H1 (cell line): ENCODE measurements around the gene GGCX. TPM values are rescaled to one million over a fixed set of nuclear protein-coding genes. Genes with fewer than 3 reads are reported as not detected.

Experiments used
- ASH2L ChIP-seq: fragments of 200-600, 300-600 bp; sonication (generic); IDR thresholded peaks from one replicate; pipeline ENCODE4 v1.7.1; 2017; ENCODE audit warnings: low read length
- CREB1 ChIP-seq: IDR thresholded peaks from 2 replicates; pipeline ENCODE4 v1.6.1; 2012; ENCODE audit warnings: inconsistent platforms
- GABPA ChIP-seq: IDR thresholded peaks from 2 replicates; pipeline ENCODE4 v1.6.1; 2011; ENCODE audit warnings: mild to moderate bottlenecking, low read length, moderate library complexity, borderline replicate concordance; ENCODE audit not compliant: insufficient read depth
- HDAC2 ChIP-seq, 2 experiments: fragments of 300-600 bp in 1 of 2; sonication (generic) in 1 of 2; IDR thresholded peaks; 2 replicates each; pipeline ENCODE4 v1.6.1; 2011 to 2012; ENCODE audit warnings: low read depth in 2 of 2, low read length in 2 of 2, mild to moderate bottlenecking in 2 of 2, moderate library complexity in 2 of 2, borderline replicate concordance in 1 of 2, inconsistent platforms in 1 of 2
- HDAC6 ChIP-seq: IDR thresholded peaks from one replicate; pipeline ENCODE4 v1.7.1; 2012; ENCODE audit warnings: low read depth, mild to moderate bottlenecking, inconsistent platforms, low read length, moderate library complexity
- NANOG ChIP-seq: IDR thresholded peaks from 2 replicates; pipeline ENCODE4 v1.6.1; 2011; ENCODE audit warnings: low read length, low read depth, mild to moderate bottlenecking, inconsistent platforms; ENCODE audit not compliant: insufficient read depth, poor library complexity, severe bottlenecking
- POLR2AphosphoS5 ChIP-seq: IDR thresholded peaks from 2 replicates; pipeline ENCODE4 v1.6.1; 2011; ENCODE audit warnings: low read depth, low read length
- POU5F1 ChIP-seq: IDR thresholded peaks from 2 replicates; pipeline ENCODE4 v1.6.1; 2011; ENCODE audit warnings: low read depth, mild to moderate bottlenecking, low read length, moderate library complexity
- RAD21 ChIP-seq, 2 experiments: IDR thresholded peaks in 1 of 2; conservative IDR thresholded peaks in 1 of 2; 2 replicates each; pipeline ENCODE4 v1.6.1; 2011; ENCODE audit warnings: low read depth in 2 of 2, low read length in 2 of 2, improper control_type of control experiment in 1 of 2, inconsistent platforms in 1 of 2, mild to moderate bottlenecking in 1 of 2, moderate library complexity in 1 of 2
- polyA plus RNA-seq, 7 experiments: library from polyadenylated mRNA; depleted of rRNA in 3 of 7; stranded (reverse) in 5 of 7; unstranded in 2 of 7; fragments of >200 nt in 5 of 7; fragments of 200-250 nt in 2 of 7; gene quantifications; 1 replicate in 5 of 7; 2 replicates in 1 of 7; 4 replicates in 1 of 7; pipeline versions ENCODE4 v1.2.1 to v1.2.3, GENCODE V29; 2011 to 2013; ENCODE audit warnings: missing spikeins in 2 of 7, mixed read lengths in 2 of 7
- total RNA-seq: library from RNA; stranded (reverse); fragmentation: NEBNext Ultra II Directional; extraction: Animal tissue kit (Norgen Biotek cat#: 25700); gene quantifications from 2 replicates; pipeline ENCODE4 v1.2.1, GENCODE V29; 2021
- TF ChIP-seq, protein P1 (sequence below): fragments of 300-600 bp; sonication (generic); IDR thresholded peaks from 2 replicates; pipeline ENCODE4 v1.7.1; 2012; ENCODE audit warnings: low read length, moderate library complexity, mild to moderate bottlenecking, inconsistent platforms; ENCODE audit not compliant: insufficient replicate concordance
- TF ChIP-seq, protein P2 (sequence below): IDR thresholded peaks from 2 replicates; pipeline ENCODE4 v1.6.1; 2012; ENCODE audit warnings: inconsistent platforms

Gene GGCX
- total and polyA plus RNA-seq, 2 of the 8 experiments (the other 6 are each of a cell fraction or from before 2014, with no cell fraction given): 29.4 to 33.8 TPM

DNA sequence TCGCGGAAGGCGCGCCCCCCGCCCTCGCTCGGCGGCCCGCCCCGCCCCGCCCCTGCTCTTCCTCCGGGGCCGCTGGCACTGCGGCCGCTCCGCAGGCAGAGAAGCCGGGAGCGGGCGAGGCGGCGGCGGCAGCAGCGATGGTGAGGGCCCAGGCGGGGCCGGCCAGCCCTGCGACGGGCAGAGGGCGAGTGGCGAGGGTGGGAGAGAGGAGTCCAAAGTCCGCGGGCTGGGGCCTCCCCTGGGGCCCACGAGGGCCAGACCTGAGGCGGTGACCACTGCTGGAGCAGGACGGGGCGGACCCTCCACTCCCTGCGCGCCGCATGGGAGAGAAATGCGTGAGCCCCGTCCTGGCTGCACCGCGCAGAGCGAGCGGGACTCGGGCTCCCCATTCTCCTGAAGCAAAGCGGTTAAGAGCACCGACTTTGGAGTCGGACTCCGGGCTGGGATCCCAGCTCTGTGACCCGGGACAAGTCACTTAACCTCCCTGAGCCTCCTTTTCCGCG, 23.1 kb upstream of the GGCX start, which contains the start of gene VAMP5 (continued):
- TF ChIP-seq, protein P1, sequence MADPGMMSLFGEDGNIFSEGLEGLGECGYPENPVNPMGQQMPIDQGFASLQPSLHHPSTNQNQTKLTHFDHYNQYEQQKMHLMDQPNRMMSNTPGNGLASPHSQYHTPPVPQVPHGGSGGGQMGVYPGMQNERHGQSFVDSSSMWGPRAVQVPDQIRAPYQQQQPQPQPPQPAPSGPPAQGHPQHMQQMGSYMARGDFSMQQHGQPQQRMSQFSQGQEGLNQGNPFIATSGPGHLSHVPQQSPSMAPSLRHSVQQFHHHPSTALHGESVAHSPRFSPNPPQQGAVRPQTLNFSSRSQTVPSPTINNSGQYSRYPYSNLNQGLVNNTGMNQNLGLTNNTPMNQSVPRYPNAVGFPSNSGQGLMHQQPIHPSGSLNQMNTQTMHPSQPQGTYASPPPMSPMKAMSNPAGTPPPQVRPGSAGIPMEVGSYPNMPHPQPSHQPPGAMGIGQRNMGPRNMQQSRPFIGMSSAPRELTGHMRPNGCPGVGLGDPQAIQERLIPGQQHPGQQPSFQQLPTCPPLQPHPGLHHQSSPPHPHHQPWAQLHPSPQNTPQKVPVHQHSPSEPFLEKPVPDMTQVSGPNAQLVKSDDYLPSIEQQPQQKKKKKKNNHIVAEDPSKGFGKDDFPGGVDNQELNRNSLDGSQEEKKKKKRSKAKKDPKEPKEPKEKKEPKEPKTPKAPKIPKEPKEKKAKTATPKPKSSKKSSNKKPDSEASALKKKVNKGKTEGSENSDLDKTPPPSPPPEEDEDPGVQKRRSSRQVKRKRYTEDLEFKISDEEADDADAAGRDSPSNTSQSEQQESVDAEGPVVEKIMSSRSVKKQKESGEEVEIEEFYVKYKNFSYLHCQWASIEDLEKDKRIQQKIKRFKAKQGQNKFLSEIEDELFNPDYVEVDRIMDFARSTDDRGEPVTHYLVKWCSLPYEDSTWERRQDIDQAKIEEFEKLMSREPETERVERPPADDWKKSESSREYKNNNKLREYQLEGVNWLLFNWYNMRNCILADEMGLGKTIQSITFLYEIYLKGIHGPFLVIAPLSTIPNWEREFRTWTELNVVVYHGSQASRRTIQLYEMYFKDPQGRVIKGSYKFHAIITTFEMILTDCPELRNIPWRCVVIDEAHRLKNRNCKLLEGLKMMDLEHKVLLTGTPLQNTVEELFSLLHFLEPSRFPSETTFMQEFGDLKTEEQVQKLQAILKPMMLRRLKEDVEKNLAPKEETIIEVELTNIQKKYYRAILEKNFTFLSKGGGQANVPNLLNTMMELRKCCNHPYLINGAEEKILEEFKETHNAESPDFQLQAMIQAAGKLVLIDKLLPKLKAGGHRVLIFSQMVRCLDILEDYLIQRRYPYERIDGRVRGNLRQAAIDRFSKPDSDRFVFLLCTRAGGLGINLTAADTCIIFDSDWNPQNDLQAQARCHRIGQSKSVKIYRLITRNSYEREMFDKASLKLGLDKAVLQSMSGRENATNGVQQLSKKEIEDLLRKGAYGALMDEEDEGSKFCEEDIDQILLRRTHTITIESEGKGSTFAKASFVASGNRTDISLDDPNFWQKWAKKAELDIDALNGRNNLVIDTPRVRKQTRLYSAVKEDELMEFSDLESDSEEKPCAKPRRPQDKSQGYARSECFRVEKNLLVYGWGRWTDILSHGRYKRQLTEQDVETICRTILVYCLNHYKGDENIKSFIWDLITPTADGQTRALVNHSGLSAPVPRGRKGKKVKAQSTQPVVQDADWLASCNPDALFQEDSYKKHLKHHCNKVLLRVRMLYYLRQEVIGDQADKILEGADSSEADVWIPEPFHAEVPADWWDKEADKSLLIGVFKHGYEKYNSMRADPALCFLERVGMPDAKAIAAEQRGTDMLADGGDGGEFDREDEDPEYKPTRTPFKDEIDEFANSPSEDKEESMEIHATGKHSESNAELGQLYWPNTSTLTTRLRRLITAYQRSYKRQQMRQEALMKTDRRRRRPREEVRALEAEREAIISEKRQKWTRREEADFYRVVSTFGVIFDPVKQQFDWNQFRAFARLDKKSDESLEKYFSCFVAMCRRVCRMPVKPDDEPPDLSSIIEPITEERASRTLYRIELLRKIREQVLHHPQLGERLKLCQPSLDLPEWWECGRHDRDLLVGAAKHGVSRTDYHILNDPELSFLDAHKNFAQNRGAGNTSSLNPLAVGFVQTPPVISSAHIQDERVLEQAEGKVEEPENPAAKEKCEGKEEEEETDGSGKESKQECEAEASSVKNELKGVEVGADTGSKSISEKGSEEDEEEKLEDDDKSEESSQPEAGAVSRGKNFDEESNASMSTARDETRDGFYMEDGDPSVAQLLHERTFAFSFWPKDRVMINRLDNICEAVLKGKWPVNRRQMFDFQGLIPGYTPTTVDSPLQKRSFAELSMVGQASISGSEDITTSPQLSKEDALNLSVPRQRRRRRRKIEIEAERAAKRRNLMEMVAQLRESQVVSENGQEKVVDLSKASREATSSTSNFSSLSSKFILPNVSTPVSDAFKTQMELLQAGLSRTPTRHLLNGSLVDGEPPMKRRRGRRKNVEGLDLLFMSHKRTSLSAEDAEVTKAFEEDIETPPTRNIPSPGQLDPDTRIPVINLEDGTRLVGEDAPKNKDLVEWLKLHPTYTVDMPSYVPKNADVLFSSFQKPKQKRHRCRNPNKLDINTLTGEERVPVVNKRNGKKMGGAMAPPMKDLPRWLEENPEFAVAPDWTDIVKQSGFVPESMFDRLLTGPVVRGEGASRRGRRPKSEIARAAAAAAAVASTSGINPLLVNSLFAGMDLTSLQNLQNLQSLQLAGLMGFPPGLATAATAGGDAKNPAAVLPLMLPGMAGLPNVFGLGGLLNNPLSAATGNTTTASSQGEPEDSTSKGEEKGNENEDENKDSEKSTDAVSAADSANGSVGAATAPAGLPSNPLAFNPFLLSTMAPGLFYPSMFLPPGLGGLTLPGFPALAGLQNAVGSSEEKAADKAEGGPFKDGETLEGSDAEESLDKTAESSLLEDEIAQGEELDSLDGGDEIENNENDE: no peak
- no peak for TF ChIP-seq HDAC2 (IDR thresholded peaks at IDR 0.05; ENCODE audit: borderline replicate concordance in 1 of 2, low read depth in 2 of 2, low read length in 2 of 2)
- no peak for TF ChIP-seq POLR2AphosphoS5
- TF ChIP-seq RAD21 (IDR thresholded peaks at IDR 0.05 in 1 of 2, conservative IDR thresholded peaks at IDR 0.05 in 1 of 2; ENCODE audit: low read depth in 2 of 2, low read length in 2 of 2): no peak
- TF ChIP-seq HDAC6: no peak
- TF ChIP-seq CREB1: no peak
- TF ChIP-seq, protein P2, sequence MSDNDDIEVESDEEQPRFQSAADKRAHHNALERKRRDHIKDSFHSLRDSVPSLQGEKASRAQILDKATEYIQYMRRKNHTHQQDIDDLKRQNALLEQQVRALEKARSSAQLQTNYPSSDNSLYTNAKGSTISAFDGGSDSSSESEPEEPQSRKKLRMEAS: no peak
- TF ChIP-seq GABPA: 0 out of 2 replicates have a peak, but pooled peaks have one; percentile 12
- TF ChIP-seq POU5F1: no peak
- TF ChIP-seq ASH2L: peak; percentile 61
- no peak for TF ChIP-seq NANOG
